Stimulated activated CD8-positive, alpha-beta memory T cell treated with anti-CD3 and anti-CD28 coated beads, Interleukin-7, amount 100 ng/mL, for 4 hours (primary cell): ENCODE measurements around the gene WNK2.
"Not testable (repeated sequence)": the region's sequence is repeated elsewhere in the genome, so short reads cannot be mapped to it uniquely, and the experiment has no call there.

Experiments used
- DNase-seq, 2 donors: peaks; one replicate each; pipeline ENCODE4 v3.0.0-alpha.2; 2020; ENCODE audit warnings: low read depth in 2 of 2

Gene WNK2

DNA sequence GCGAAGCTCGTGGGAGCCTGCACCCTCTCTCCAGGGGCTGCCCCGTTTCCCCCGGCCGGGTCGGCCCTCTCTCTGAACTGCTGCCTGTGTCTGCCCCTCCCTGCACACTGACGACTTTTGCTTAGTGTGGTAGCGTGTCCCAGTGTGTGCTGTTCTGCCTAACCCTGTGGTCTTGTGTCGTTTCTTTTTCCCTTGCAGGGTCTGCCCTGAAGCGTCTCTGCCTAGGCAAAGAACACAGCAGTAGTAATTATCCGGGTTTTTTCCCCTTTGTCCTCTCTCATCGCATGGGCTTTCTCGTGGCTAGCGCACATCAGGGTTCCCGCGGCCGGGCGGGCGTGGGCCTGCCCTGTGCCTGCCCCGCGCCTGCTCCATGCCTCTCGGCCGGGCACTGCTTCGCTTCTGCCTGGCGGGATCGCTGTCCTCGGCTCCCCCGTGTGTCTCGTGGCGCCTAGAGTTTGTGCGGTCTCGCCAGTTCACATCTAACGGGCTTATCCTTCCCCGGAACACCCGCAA lies 122.7 kb downstream of the WNK2 start:
- DNase-seq = no peak

DNA sequence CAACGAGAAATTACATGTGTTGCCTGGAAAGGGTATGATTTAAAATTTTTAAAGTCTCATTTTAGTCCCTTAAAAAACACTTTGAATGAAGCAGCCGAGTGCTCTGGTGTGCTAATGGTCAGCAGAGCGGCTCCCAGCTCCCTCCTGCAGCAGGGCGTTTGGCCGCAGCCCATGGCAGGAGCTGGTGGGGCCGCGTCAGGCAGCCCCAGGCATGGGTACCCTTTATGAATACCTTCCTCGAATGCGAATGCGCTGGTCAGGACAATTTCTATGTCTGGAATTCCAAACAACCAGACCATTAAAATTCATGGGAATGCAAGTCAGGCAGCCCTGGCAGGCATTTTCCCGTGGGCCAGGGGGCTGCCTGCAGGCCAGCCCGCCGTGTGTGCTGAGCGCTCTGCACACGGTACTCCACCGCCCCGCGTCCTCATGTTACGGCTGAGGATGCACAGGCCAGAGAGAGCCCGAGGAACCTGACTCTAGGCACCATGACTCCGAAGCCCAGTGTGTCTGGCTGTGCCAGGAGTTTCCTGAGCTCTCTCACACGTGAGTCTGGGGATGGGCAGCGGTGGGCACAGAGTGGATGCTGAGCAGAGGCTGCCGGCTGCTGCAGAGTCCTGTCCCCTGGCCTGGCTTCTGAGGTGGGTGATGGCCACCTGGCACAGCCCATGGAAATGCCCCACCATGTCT lies 123.7 kb downstream of the WNK2 start:
- DNase-seq = no peak

DNA sequence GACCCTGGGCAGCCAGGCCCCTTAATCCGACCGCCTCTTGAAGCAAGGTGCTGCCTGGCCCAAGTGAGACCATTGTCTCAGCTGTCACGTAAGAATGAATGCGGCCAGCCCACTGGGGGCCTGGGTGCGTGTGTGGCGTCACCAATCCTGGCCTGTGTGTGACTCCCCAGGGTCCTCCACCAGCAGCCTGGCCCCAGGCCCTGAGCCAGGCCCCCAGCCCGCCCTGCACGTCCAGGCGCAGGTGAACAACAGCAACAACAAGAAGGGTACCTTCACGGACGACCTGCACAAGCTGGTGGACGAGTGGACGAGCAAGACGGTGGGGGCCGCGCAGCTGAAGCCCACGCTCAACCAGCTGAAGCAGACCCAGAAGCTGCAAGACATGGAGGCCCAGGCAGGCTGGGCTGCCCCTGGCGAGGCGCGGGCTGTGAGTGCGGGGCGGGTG lies 124.2 kb downstream of the WNK2 start:
- no peak for DNase-seq

DNA sequence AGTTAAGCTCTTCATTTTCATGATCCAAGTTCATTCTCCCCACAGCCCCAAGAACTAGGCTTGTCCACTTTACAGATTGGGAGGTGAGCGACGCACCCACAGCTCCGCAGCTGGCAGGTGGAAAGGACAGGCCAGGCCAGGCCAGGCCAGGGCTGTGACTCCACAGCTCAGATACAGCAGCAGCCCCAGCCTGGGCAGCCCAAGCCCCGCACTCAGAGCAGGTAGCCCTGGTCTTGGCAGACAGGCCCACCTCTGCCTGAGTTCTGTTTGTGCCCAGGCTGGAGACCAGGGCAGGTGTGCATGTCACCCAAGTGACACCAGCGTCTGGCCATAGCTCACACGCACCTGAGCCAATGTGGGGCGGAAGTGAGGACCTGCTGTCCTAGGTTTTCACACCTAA lies 124.7 kb downstream of the WNK2 start:
- no peak for DNase-seq

DNA sequence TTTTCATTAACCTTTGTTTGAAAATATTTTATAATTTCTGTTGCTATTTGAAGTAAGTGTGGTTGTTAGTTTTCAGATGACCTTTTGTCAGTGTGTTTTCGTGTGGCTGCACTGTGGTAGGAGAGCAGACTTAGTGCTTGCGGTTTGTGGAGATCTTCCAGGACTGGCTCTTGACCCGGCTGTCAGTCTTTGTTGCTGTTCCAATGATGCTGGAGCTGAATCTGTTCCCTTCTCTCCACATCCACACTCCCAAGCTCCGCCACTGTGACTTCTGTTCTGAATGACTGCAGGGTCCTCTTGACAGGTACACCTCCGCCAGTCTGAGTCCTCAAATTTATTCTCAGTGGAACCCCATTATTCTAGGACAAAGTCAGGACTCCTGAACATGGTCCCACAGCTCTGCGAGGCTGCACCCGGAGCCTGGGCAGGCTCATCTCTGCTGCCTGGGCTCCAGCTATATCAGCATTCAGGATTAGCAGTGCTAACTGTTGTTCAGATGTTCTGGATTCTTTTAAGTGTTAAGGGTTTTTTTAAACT lies 126.0 kb downstream of the WNK2 start:
- no peak for DNase-seq

DNA sequence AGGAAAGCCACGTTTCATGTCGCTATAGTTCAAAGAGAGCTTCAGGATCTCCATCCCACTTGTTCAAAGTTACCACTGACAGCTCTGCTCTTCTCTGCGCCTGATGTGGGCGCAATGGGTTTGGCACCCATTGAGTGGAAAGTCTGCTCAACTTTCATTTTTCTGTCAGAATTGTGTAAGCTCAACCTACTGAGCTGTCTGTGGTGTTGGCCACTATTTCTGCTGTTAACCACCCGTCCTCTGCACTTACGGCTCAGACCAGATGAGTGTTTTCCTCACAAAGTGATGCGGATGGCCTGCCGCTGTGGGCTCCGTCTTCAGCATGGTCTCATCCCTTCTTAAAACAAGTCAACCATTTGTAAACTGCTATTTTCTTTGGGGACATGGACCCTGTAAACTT lies 131.2 kb downstream of the WNK2 start:
- no peak for DNase-seq

DNA sequence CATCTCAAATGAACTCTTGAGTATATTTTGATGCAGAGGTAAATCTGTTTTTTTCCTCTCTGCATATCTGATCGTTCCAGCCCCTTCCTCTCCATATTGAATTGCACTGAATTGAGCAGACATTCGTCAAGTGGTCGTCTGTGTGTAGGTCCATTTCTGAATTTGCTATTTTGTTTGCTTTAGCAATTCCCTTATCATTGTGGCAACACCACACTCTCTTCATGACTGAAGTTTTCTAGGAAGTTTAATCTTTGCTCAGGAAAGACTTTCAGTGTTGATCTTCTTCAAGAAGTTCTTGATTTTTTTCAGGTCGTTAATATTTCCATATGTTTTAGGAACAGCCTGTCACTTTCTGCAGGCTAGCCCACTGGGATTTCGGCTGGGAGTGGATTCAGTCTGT lies 132.0 kb downstream of the WNK2 start:
- DNase-seq = no peak

DNA sequence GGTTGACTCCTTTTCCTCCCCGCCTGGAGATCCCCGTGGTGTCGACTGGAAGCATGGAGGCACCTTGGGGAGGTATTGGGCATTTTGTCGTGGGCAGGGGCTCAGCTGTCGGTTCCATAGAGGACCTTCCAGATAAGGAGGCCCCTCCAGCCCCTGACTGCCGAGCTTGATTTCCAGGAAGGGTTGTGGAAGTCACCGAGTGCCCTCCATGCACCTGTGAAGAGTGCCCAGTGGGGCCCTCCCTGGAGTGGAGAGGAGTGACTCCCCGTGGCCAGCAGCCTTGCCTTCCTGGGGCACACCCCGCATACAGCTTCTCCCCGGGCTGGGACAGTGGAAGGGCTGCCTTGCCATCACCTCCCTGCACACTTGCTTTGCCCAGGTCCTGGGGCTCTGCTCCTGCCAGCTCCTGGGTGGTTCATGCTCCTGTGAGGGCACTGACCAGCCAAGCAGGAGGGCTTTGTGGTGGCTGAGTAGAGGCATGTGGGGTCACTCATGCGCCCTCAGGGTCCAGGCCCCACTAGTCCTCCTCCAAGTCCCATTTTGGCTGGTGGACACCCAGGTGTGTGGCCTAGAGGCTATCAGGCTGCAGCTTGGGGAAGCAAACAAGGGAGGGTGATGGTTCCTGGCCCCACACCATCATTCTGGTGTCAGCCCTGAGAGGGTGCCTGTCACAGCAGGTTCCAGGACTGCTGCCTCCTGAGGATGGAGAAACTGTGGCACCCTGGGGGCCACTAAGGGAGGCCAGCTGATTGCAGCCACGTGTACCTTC lies 133.0 kb downstream of the WNK2 start:
- no peak for DNase-seq

DNA sequence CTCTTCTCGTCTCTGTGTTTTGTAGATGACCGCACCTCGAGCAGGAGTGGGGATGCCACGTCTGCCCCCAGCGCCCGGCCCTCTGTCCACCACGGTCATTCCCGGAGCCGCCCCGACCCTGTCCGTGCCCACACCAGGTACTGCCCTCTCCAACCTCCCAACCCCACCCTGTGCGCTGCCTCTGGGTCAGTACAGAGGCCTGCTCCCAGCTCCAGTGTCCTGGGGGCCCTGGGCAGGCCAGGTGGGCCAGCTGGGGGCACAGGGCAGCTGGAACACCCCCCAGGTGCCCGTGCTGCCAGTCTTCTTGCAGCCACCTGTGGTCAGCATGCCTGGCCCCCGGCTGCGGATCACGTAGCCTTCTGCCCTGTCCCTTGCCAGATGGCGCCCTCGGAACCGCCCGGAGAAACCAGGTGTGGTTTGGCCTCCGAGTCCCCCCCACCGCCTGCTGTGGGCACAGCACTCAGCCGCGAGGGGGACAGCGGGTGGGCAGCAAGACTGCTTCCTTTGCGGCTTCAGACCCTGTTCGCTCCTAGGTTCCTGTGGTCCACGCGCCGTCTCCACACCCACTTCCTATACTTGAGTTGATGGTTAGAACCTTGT lies 133.7 kb downstream of the WNK2 start:
- no peak for DNase-seq

DNA sequence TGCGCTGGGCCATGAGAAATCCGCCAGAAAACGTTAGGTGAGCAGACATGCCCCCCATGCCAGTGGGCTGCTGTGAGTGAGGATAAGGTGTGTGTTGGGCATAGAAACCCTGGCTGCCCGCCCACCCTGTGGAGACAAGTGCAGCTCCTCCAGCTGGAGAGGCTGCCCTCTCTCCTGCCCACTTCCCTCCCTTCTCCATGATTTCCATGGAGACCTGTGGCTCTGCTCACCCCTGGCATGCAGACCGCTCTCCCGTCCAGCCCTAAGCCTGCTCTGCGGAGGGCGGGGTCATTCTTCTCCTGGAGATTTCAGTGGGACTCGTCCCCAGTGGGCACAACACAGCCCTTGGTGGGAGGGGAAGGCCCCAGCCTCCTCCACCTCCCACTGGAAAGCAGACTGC lies 134.5 kb downstream of the WNK2 start:
- no peak for DNase-seq

DNA sequence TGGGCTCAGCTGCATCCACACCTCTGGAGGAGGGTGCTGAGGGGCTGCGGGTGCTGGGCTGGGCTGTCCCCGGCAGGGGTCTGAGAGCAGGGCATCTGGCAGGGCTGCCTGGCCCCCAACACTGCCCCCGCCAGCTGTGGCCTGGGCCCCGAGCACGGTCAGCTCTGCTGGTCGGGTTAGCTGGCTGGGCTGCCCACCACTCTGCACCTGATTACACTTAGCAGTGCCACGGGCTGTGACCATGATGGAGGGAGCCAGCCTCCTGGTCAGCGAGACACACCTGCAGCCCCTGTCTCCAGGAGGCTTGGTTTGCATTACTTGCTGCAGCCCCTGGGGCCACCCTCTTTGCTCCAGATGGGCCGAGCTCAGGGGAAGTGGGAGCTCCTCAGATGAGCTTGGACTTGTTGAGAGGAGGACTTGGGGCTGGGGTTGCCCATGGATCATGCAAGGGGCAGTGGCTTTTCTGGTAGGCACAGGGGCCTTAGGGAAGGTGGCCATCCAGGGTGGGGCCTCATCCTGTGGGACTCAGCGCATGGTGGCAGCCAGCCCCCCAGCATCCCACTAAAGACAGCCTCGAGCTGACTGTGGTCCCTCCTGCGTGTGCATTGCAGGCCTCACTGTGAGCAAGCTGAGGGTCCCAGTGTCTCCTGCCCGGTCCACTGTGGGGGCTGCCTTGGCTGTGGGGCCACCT lies 135.5 kb downstream of the WNK2 start:
- DNase-seq = no peak

DNA sequence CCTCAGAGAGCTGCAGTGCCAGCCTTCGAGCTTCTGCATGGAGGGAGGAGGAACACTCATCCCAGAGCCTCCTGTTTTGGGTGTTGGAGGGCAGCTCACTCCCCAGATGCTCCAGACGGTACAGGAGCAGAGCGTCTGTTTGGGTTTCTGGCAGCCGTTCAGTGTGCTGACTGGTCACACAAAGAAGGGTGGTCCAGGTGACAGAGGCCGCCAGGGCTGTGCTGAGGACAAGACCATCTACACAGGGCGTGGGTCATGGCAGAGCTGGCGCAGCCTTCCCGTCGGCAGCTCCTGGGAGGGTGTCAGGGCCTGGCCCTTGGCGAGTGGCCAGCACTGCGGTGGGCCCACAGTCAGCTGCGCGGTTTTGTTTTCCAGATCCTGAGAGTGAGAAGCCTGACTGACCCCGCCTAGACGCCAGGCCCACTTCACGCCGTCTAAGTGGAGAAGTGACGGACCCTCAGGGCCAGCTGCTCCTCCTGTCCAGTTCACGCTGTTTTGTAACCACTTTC lies 136.1 kb downstream of the WNK2 start:
- DNase-seq = no peak

DNA sequence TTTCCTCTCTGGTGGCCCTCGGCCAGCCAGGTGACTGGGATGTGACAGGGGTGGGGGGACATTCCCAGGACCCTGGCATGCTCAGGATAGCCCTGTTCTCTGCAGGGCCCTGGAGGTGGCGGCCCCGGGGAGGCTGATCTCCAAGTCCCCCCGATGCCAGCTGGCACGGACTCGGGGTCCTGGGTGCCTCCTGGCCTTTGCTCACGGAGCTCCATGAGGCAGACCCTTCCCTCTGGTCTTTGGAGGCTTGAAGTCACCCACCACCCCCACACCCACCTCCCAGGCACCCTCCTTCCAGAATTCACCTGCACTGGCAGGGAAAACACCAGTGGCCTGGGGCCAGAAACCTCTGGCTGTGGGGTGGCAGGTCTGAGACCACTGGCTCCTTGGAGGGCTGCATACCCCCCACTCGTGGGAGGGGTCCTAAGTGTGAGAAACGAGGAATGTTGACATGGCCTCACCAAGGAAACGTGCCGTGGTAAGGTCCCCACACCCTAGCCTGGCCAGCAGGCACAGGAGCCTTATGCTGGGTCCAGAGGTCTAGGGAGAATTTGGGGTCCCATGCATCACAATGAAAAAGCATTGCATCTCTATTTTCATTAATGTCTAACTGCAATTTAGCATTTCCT lies 136.8 kb downstream of the WNK2 start:
- no peak for DNase-seq

DNA sequence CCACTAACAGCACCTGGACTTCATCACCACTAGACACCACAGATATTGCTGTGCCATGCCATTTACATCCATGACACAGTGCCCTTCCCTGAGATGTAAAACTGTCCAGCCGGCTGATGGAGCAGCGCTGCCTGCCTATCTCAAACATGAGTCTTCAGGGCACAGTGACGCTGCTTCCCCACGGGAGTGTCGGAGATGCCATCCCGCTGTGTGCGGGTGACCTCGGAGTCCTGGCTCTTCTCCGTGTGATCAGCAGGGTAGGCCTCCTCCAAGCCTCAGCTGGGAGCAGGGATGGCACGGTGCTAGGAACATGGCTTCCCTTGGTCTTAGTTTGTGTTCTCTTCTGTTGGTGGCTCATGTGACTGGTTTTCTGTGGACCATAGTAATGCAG lies 137.3 kb downstream of the WNK2 start:
- no peak for DNase-seq

DNA sequence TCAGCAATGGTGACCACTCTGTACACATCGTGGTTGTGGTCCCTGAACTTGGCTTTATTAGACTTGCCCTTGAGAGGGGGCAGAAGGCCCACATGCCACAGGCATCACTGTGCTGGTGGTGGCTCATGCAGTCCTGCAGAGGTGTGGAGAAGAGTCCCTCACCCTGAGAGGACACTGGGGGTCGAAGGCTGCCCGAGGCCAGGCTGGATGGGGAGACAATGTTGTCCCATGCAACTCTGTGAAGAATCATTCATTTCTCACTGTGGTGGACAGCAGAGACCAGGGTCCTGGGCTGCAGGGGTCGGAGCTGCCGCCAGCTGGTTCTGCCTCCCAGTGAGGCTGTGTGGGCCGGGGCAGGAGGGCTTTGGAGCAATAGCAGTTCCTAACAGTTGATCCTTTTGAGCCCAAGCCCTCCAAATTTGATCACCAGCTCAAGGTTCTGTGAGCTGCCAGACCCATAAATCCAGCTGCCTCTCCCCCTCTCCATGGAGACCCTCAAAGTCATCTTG lies 139.6 kb downstream of the WNK2 start:
- not testable (repeated sequence) for DNase-seq

DNA sequence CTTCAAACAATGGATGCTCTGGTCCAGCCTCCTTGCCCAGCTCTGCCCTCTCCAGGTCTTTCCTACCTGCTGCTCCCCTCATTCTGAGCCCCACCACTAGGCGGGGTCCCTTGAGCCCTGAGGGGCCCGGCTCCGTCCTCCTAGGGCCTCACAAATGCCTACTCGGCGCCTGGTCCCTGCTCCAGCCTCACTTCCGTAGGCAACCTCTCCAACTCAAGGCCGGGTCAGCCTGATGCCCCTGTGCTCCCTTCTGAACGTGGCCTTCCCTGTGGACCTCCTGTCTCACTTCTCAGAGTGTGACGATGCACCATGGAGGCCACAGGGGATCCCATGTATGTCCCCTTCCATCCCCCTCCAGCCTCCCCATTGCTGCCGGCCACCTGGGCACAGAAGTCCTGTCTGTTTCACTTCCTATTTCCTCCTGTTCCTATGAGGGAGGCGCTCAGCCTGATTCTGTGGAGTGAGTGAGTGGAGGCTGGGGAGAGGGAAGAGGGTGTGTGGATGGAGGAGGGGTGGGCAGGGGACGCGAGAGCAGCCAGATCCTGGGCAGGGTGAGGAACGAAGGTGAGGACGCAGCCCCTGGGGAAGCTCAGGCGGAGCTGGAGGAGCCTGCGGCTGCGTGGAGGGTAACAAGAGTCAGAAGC lies 140.4 kb downstream of the WNK2 start:
- DNase-seq = no peak

DNA sequence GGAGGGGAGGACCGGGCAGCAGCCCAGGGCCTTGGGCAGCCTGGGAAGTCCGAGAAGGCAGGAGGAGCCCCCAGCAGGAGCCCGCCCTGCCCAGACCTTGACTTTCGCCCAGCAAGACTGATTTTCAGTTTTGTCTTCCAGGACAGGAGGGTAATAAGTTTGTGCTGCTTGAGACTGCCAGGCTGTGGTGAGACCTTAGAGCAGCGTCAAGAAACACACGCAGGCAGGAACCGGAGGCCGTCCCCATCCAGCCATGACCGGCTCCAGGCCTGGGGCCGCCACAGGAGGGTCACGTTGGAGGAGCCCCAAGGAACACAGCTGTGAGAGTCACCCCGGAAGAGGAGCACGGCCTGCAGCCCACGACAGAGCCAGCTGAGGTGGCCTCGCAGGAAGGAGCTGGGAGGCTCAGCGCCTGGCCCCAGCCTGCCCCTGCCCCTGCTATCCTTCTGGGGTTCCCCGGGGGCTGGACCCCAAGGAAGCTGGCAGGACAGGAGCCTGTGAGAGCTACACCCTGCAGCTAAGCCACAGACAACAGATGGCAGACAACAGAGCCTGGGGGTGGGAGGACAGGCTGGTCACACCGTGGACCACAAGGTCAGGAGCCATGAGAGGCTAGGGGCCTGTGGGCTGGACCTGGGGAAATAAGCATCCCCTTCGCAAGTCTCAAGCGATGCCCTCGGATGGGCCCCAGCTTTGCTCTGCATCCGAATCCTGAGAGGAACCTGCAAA lies 141.5 kb downstream of the WNK2 start:
- DNase-seq = no peak

DNA sequence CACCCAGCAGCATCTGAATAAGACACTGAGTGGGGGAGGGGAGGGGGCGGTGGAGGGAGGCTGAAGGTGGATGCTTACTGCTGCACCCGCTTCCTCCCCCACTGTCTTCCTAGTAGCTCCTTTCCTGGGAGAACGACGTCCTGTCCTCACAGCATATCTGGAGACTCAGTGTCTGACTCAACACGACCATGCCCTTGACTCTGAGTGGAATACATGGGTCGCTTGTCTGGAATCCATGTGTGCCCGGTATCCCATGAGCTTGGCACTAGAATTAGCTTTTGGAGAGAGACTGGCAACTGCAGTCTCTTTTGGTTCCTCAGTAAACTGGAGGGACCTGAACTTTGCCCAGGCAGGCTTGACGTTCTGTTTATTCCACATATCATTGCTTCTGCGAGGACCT lies 142.1 kb downstream of the WNK2 start:
- DNase-seq = no peak

DNA sequence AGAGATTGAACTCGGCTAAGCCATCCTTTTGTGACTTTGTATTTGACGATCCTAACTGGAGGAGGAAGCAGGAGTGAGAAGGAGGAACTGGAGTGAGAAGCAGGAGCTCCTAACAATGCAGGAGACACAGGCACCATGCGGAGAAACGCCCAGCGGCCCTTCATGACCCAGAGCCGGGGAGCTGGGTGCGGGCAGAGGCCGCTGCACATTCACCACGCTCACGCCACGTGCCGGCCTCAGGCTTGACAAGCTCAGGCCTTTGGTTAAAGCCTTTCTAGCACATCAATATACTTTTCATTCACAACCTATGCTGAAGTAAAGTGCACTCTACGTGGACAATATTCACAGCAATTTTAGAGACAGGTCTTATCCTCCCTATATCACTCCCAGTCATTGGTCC lies 142.7 kb downstream of the WNK2 start:
- DNase-seq = no peak
